Measurements from ENCODE around the gene HLA-G.
A peak's percentile ranks its signal among the peaks of the same experiment; 100 is the strongest.

The HLA-G gene

GRCh38 chr6:29792123-29793035, 35.2 kb upstream of the HLA-G start:
- peak overlapping the region; percentile 85 for H3K27ac ChIP-seq
- ChIA-PET POLR2A (ENCODE audit: low non-redundant PET) (no interaction called here), CTCF (interaction anchor here (0.5 to 1.3 kb wide), 3 partner anchors 25 to 54 kb away, joined by 3 to 7 read pairs (median 6); no protein-coding TSS in a partner anchor)
- peak; percentile 67 for DNase-seq (ENCODE audit: low spot score)
- TF ChIP-seq CTCF (conservative IDR thresholded peaks at IDR 0.05; ENCODE audit: low read depth), result peak; percentile 75

- ChIA-PET CTCF (interaction anchor here (0.5 to 1.3 kb wide), 2 partner anchors 24 to 55 kb away, joined by 3 to 7 read pairs; no protein-coding TSS in a partner anchor), POLR2A (ENCODE audit: low non-redundant PET) (no interaction called here)
- no peak for TF ChIP-seq CTCF (conservative IDR thresholded peaks at IDR 0.05; ENCODE audit: low read depth)
- peak overlapping the region; percentile 85 for H3K27ac ChIP-seq
- no peak for DNase-seq (ENCODE audit: low spot score)
Measured at GRCh38 chr6:29793036-29793356, 34.6 kb upstream of the HLA-G start.

GRCh38 chr6:29793796-29794195, 33.8 kb upstream of the HLA-G start:
- no peak for TF ChIP-seq CTCF (conservative IDR thresholded peaks at IDR 0.05; ENCODE audit: low read depth)
- no peak for DNase-seq (ENCODE audit: low spot score)
- ChIA-PET POLR2A (ENCODE audit: low non-redundant PET) (no interaction called here), CTCF (no interaction called here)
- H3K27ac ChIP-seq, result no peak overlapping the region

- no peak overlapping the region for H3K27ac ChIP-seq
- ChIA-PET CTCF (no interaction called here), POLR2A (ENCODE audit: low non-redundant PET) (no interaction called here)
- no peak for TF ChIP-seq CTCF (conservative IDR thresholded peaks at IDR 0.05; ENCODE audit: low read depth)
- DNase-seq (ENCODE audit: low spot score), result no peak
Measured at GRCh38 chr6:29796026-29796425, 31.6 kb upstream of the HLA-G start.

GRCh38 chr6:29797135-29797534, 30.5 kb upstream of the HLA-G start:
- peak; percentile 46 for DNase-seq (ENCODE audit: low spot score)
- no peak for TF ChIP-seq CTCF (conservative IDR thresholded peaks at IDR 0.05; ENCODE audit: low read depth)
- ChIA-PET POLR2A (ENCODE audit: low non-redundant PET) (no interaction called here), CTCF (interaction anchor here (0.5 to 1.2 kb wide), 2 partner anchors 37 to 320 kb away, joined by 4 read pairs; no protein-coding TSS in a partner anchor)
- H3K27ac ChIP-seq, result no peak overlapping the region; the same call in 1 of the 2 replicates

GRCh38 chr6:29797966-29798365, 29.7 kb upstream of the HLA-G start:
- H3K27ac ChIP-seq, result no peak overlapping the region
- POLR2A ChIA-PET (ENCODE audit: low non-redundant PET), result no interaction called here
- CTCF ChIA-PET, result no interaction called here
- no peak for TF ChIP-seq CTCF (conservative IDR thresholded peaks at IDR 0.05; ENCODE audit: low read depth)
- no peak for DNase-seq (ENCODE audit: low spot score)

Data from RWPE1 (cell line).